ENCODE data around the gene RPS15. TPM values are rescaled to one million over a fixed set of nuclear protein-coding genes. Genes with fewer than 3 reads are reported as not detected.
"Not testable (repeated sequence)": the region's sequence is repeated elsewhere in the genome, so short reads cannot be mapped to it uniquely, and the experiment has no call there.

The RPS15 gene
- polyA plus RNA-seq, 5 donors: 535 to 1,164 (median 663) TPM

DNA sequence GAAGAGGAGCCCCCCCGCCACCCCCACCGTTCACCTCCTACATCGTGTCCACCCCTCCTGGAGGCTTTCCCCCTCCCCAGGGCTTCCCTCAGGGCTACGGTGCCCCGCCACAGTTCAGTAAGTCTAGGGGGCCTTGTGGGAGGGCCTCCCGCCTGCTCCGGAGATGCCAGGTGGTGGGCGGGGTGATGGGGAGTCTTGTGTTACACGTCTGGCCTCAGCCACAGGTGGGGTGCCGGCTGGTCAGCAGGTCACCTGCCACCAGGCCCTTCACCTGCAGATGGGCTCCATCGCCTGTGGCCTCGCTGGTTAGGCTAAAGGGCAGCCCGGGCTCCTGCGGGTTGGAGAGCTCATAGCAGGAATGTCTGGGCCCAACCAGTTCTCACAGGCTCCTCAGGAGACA lies 8.0 kb upstream of the RPS15 start:
- DNase-seq: no peak

DNA sequence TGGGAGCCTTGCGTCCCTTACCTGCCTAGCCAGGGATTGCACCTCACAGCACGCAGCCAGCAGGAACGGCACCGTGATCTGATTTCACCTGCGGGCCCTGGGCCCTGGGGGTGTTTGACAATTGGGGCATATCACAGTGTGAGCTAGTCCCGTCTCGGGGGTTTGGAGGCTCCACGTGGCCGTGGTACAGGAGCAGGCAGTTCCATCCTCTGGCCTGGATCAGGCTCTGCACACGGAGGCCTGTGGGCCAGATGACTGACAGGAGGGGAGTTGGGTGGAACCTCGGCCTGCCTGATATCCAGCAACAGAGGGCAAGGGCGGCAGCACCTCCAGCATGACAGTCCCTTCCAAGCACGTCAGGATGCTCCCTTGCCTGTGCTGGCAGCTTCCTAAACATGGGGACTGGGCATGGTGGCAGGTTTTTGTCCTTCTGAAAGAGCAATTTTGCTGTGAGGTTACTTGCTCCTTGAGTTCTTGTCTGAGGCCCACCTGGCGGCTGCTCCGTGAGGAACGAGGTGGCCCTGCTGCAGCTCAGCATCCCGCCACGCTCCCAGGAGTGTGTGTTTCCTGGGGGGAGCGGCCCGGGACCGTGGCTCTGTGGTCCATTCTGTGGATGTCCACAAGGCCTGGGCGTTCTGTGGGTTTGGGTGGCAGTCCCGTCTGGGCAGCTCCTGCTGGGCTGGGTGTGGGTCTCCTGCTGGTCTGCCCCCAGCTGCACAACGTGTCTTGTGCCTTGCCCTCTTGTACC lies 6.3 kb upstream of the RPS15 start:
- no peak for DNase-seq

DNA sequence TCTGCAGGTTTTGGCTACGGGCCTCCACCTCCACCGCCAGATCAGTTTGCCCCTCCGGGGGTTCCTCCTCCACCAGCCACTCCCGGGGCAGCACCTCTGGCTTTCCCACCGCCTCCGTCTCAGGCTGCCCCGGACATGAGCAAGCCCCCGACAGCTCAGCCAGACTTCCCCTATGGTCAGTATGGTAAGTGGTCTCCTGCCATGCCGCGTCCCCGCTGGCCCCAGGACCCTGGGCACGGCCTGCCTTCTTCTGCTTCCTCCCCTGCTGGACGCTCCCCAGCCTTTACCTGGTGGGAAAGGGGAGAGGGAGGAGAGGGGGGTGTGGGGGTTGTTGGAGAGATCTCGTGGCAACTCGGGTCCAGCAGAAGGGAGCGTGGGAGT lies 5.7 kb upstream of the RPS15 start:
- no peak for DNase-seq

DNA sequence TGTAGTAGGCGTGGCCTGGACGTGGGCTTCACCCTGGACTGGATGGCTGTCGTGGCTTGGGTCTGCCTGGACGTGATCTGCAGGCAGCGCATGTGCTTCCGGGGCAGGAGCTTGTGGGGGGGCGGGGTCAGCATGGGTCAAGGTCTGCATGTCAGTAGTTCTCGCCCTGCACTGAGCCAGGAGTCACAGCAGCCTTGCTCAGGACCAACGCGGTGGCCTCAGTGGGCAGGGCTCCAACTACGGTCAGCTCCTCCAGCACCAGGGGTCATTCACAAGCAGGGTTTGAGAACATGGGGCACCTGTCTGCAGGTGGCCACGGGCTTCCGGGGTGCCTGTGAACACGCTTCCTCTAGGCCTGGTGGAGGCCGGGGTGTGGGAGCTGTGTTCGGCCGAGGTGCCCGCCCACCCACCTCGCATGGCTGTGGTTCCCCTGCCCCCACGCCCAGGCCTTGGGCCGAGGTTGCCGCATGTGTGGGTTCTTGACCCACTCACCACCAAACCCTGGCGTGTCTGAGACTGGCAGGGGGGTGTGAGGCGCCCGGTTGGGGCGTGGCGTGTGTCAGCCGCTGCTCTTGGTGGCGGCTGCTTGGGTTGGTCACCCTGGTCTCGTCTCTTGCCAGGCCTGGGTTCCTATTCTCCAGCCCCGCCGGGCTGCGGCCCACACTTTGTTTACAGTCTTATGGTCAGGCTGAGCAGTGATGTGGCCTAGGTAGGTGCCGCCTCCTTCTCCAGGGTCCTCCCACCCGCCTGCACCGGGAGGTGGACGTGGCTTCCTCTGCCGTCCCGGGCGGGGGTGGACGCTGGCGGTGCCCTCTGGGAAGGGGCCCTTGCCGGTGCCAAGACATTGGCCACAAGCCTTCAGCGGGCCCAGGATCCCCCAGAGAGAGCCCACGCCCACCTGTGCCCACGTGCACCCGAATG lies 4.8 kb upstream of the RPS15 start:
- DNase-seq: no peak

DNA sequence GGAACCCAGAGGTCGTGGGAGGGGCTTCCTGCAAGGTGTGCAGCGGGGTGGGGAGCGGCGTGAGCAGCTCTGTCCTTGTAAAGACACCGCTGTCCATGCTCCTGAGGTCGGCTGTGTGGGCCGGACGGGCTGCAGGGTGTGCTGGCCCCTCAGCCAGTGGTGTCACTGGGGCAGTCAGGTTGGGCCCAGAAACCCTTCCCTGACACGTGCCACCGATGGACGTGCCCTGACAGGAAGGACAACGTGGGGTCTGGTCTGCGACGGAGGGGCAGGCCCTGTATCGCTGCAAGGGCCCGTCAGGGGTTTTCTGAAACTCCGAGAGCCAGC lies 4.2 kb upstream of the RPS15 start:
- DNase-seq: no peak

DNA sequence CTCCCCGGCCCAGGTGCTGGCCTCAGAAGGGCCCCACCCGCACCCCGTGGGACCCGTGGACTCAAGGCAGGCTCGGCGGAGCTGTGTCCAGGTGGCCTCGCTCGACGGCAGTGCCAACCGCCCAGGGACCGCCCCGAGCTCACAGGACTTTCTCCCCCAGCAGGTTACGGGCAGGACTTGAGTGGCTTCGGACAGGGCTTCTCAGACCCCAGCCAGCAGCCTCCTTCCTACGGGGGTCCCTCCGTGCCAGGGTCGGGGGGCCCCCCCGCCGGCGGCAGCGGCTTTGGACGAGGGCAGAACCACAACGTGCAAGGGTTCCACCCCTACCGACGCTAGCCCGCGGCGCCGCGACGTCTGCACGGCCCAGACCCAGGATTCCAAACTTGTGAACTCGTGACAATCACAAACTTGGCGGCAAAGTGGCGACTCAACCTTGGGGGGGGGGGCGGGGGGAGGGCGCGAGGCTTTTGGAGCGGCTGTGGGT lies 3.6 kb upstream of the RPS15 start:
- no peak for DNase-seq

DNA sequence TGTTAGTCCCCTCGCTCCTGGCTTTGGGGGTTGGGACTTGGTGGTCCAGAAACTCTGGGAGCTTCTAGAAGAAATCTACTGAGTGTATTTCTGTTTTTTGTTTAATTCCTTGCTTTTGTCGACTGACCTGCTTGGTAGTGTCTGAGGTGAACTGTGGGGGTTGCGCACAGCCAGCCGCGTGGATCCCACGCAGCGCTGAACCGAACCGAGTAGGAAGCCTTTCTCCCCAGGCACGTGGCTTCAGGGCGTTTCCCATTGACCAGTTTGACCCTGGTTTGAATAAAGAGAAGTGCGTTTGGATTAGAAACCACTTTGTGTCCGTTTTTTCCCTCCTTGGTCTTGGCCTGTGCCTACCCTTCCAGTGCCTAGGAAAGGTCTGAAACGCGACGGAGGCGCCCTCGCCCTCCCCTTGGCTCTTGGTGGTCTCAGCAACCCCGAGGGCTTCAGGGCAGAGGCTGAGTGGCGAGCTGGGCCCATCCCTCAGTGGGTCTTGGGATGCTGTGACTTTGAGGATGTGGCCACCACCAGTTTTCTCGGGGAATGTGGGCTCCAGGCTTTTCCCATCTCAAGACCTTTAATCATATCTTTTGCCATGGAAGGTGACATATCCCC lies 2.7 kb upstream of the RPS15 start:
- DNase-seq: no peak

DNA sequence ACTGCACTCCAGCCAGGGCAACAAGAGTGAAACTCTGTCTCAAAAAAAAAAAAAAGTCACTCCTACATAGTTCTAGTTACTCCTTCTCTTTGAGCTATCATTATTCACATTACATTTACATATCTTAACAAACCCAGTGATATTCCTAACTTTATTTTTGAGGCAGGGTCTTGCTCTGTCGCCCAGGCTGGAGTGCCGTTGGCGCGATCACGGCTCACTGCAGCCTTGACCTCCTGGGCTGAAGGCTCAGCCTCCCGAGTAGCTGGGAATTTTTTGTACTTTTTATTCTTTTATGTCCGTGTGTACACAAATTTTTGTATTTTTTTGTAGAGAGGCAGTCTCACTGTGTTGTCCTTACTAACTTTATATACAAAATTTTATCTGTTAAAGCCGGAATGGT lies 587 bp upstream of the RPS15 start:
- no peak for DNase-seq

DNA sequence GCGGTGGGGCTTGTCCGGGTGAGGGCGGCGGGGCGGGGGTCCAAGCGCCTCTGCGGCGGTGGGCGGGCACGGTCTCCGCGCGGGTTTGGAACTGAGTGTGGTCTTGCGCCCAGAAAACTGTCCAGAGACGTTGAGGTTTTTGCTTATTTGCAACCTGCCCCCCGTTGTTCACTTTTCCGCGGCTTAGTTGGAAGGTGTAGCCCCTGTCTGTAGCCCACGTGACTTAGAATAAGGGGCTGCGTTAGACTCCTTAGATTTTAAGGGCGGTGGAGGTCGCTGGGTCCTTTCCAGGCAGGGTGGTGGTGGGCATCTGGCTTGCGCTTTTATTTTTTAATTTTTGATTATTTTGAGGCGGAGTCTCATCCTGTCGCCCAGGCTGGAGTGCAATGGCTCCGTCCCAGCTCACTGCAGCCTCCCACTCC lies 748 bp downstream of the RPS15 start:
- DNase-seq: no peak

DNA sequence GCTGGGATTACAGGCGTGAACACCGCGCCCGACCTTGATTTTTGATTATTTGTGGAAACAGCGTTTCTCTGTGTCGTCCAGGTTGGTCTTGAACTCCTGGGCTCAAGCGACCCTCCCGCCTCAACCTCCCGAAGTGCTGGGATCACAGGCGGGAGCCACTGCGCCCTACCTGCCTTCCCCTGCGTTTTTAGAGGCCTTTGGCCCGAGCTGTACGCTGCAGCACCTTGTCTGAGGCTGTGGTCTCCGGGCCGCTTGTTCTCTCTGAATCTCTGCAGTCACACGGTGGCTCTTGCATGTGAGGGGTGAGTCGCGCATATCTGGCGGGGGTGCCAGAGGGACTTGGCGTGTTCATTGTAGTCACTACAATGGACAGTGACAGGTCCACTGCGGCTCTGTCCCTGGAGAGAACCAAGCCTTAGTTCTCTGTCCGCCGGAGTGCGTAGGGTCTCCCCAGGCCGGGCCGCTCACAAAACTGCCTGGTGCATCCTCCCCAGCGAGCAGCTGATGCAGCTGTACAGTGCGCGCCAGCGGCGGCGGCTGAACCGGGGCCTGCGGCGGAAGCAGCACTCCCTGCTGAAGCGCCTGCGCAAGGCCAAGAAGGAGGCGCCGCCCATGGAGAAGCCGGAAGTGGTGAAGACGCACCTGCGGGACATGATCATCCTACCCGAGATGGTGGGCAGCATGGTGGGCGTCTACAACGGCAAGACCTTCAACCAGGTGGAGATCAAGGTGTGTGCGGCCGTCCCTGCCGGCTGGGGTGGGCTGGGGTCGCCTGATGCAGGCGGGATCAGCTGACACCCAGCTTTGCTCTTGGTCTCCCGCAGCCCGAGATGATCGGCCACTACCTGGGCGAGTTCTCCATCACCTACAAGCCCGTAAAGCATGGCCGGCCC lies 1.6 kb downstream of the RPS15 start:
- not testable (repeated sequence) for DNase-seq

DNA sequence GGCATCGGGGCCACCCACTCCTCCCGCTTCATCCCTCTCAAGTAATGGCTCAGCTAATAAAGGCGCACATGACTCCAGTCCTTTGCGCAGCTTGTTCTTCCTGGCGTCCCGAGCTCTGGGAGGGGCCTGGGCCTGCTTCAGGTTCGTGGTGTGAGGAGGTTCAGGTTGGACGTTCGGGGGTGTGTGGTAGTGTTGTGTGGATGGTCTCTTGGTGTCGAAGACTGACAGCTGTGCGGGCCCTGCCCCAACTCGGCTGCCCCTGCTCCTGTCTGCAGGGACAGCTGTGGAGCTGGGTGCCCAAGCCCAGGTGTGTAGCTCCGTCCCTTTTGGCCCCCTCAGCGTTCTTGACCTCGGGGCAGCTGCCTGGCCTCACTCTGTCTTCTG lies 2.2 kb downstream of the RPS15 start:
- no peak for DNase-seq

DNA sequence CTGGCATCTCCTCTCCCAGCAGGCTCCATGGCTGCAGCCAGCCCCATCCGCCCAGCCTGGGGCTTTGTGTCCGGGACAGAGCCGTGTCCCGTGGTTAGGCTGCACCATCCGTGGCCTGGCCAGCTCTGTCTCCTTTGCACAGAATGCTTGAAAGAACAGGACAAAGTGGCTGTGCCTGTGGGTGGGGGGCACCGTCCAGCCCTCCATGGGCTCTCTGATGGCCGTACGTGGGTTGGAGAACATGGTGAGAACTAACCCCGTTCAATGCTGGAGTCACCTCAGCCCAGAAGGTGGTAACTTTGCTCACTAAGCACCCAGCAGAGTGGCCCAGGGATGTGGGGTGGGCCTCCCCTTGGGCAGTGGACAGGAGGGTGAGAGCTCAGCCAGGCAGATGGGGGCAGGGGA lies 2.8 kb downstream of the RPS15 start:
- no peak for DNase-seq

DNA sequence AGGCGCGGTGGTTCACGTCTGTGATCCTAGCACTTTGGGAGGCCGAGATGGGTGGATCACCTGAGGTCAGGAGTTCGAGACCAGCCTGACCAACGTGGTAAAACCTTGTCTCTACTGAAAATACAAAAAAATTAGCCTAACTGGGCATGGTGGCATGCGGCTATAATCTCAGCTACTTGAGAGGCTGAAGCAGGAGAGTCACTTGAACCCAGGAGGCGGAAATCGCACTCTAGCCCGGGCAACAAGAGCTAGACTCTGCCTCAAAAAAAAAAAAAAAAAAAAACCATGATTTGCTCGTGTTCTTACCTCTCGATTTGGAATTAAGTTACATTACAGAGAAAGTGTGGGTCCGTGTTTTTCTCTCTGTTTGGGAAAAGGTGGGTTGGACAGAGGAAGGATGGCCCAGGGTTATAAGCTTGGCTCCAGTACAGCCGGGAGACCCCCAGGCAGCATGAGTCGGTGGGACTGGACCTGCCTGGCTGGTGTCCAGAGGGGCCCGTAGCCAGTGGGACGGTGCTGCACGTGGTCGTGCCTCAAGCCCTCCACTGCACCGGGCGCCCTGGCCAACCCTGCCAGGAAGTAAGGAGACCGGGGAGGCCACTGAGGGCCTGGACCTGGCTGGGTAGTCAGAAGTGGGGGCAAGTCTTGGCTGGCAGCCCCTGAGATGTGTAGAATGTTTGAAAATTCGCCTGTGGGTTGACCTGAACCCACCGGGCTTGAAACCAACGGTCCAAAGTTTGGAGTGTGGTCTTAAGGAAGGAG lies 3.7 kb downstream of the RPS15 start:
- no peak for DNase-seq

DNA sequence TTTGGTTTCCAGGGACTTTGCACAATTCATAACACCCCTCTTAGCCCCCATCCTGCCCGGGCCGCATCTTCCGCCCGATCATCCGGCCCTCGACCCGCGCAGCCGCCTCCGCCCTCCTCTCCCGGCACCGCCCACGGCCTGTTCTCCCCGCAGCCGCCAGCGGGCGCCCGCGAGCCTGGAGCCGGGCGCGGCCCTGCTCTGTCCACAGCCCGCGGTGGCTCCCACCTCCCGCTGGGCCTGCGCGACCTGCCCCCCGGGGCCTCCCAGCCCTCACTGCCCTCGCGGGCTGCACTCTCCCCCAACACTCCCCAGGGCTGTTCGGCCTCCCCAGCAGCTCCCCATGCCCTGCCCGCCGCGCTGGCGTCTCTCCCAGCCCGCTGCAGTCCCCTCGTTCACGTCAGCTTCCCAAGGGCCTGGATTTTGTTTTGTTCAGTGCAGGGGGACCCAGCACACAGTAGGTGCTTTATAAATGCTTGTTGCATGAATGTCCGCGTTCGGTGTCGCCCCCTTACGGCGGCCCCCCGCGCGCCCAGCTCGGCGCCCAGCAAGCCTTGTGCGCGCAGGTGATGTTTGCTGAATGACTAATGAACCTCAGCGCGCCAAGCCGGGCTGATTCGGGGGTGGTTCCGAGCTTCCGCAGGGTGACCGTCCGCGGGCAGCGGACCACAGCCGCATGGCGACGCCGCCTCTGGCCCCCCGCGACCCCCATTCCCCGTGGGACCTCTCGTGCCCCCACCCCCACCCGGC lies 7.2 kb downstream of the RPS15 start:
- DNase-seq: peak; percentile 44 to 52

DNA sequence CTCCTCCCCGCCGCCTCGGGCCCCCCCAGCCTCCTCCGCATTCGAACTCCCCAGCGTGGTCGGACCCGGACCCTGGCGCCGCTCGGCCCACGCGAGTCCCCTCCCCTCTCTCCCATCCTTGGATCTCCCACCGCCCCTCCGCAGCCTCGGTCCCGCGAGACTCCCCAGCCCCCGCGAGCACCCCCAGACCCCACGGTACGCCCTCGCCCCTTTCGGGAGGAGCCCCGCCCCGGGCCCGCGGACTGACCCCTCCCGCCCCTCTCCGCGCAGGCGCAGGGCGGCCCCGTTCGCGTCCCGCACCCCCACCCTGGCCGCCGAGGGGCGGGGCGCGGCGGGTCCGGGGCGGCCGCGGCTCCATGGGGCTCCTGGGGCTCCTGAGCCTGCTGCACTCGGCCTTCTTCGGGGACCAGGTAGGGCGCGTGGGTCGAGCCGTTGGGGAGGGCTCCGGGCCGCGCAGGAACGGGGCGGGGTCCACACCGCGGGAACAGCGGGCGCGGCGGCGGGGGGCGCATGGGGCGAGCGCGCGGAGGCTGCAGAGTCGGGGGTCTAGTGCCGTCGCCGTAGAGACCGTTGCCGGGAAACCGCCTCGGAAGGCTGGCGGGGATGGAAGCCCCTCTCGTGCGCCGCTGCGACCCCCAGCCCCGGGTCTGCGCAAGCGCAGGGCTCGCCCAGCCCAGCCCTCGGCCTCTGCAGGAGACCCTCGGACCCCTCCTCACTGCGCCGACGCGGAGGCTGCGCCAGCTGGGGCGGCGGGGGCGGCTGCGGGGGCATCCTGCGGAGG lies 7.9 kb downstream of the RPS15 start:
- no peak for DNase-seq

DNA sequence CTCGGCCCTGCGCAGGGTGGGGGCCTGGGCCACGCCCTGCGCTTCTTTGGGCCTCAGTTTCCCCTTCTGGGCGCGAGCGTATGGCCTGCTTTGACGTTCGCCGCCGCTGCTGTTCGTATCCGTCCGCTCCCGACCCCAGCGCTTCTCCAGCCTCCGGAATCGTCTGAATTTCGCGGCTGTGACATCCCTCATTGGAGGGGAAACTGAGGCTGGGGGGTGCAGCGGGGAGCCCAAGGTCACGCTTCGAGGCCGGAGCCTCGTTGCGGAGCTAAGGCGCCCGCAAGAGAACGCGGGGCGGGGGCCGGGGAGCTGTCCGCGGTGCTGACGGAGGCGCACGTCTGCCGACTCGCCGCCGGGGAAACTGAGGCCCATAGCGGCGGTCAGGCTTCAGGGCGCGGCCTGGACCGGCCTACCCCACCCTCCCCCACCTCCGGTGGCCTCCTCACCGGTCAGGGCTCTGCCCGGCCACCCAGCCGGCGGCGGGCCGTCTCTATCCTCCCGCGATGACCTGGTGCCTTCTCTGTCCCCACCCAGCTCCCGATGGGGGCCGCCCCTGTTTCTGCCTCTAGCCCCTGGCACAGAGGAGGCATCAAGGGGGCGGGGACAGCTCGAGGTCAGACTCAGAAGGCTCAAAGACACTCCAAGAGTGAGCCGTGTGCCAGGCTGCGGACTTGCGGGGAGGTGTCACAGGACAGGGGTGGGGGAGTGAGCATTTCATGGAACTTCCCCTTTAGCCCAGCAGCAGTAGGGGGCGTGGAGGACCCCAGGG lies 8.7 kb downstream of the RPS15 start:
- DNase-seq: no peak

DNA sequence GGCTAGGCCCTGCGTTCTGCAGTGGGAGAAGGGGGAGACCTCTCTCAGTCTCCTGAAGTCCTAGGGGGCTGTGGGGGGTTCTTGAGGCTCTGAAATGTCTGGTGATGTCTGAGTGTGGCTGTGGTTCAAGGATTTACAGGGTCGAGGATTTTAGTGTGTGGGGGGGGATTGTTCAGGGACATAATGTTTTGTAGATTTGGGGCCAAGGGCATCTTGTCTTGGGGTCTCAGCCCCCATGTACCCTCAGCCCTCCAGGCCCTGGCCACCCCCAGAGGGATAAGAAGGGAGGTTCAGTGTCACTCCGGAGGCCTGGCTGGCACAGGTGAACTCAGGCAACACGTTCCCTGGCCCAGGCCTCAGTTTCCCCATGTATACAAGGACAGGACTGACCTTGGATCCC lies 9.3 kb downstream of the RPS15 start:
- DNase-seq: no peak

DNA sequence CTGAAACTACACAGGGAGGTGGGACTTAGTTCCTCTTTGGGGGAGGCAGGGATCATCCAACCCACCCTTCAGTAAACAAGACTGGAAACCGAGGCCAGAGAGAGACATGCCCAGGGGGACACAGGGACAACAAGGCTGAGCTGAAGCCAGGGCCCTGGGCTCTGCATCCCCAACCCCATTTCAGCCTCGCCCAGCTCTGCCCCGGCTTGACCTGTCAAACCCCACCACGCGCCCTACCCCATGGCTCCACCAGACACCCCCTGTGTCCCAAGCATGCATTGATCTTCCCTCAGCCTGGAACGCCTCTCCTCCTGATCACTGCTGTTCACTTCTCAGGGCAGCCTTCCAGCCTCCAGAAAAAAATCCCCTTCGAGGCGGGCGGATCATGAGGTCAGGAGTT lies 9.7 kb downstream of the RPS15 start:
- DNase-seq: no peak
